IPS-18c (cell line): ENCODE measurements around the gene TRMT2A.

ENCODE experiments used
- H3K4me3 ChIP-seq: 2 replicates; pipeline ENCODE4 v1.7.0; 2013; ENCODE audit warnings: low read depth, mild to moderate bottlenecking, low read length, moderate library complexity; ENCODE audit not compliant: insufficient read depth
- H3K9me3 ChIP-seq: one replicate; pipeline ENCODE4 v1.6.1; 2013; ENCODE audit warnings: mild to moderate bottlenecking, low read length, moderate library complexity; ENCODE audit not compliant: control insufficient read depth, insufficient read depth

The TRMT2A gene

DNA sequence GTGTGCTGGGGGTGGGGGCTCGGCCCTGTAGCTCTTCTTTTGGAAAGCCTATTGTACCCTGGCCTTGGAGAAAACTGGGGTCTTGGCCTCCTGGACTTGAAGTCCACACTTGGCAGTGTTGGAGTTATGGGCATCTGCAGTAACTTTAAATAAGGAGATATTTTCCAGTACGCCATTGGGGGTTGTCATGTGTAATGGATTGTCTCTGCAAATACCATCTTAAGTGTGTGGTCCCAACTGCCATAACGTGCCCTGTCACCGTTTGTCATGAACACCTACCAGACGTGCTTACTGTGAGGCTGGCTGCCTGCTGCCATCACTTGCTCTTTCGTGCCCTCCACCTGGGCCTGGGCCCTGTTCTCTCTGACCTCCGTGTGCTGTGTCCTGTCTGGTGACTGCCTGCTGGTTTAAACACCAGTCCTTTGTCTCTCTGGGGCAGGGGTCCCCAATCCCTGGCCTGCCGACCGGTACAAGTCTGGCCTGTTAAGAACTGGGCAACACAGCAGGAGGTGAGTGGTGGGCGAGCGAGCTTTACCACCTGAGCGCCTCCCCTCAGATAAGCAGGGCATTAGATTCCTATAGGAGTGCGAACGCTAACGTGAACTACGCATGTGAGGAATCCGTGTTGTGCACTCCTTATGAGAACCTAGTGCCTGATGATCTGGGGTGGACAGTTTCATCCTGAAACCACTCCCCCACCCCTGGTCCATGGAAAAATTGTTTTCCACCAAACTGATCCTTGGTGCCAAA is 11.0 kb upstream of the TRMT2A start:
- no peak overlapping the region for H3K4me3 ChIP-seq

DNA sequence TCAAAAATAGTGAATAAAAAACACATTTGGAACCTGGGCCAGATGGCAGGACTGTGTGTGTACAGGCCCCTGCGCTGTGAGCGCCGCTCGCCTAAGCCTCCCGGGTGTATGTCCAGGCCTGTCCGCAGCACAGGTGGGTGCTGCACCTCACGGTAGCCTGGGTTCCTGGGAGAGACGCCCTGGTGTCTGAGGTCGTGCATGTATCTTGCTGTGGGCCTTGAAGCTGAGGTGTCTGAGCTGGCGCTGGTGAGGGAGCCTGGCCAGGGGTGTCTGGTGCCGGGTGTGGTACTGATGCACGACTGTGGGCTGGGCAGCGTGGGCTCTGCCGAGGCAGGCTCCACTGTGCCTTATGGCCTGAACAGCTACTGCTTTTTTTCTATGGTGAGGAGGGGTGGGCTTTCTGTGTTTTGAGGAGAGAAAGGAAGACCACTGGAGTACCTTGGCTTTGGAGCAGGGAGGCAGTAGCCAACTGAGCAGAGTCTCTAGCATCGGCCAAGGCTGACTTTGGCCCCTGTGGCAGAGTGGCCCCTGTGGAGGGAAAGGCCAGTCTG is 10.4 kb upstream of the TRMT2A start:
- Histone ChIP-seq H3K4me3 (no peak overlapping the region), H3K9me3 (no peaks in the 10 kb centered on the region)

More for the DNA sequence above, 11.0 kb upstream of the TRMT2A start:
- no peaks in the 10 kb centered on the region for H3K9me3 ChIP-seq

DNA sequence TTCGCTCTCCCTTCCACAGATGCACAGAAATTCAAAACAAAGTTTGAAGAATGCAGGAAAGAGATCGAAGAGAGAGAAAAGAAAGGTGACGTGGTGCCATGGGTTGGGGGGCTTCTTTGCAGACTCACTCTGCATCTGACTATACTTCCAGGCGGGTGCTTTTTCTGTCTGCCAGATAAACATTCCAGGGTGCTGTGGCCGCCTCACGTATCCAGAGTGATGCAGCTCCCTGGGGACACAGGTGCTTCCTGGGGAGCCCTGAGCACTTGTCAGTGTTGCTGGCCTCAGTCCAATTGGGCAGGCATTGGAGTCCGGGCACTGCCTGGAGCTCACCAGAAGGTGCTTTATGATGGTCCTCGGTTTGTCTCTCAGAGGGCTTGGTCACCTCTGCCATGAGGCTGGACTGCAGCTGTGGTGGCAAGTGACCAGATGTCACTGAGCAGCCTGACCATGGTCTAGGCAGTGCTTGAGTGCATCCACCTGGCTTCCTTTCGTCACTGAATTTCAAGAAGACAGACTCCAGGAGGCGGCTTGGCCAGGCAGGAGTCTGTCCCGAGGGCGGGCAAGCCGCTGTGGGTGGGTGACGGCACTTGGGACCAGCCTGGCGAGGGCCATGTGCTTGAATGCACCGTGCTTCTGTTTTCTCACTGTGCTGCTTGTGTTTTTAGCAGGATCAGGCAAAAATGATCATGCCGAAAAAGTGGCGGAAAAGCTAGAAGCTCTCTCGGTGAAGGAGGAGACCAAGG is 9.4 kb upstream of the TRMT2A start:
- Histone ChIP-seq H3K9me3 (no peaks in the 10 kb centered on the region), H3K4me3 (no peak overlapping the region)

DNA sequence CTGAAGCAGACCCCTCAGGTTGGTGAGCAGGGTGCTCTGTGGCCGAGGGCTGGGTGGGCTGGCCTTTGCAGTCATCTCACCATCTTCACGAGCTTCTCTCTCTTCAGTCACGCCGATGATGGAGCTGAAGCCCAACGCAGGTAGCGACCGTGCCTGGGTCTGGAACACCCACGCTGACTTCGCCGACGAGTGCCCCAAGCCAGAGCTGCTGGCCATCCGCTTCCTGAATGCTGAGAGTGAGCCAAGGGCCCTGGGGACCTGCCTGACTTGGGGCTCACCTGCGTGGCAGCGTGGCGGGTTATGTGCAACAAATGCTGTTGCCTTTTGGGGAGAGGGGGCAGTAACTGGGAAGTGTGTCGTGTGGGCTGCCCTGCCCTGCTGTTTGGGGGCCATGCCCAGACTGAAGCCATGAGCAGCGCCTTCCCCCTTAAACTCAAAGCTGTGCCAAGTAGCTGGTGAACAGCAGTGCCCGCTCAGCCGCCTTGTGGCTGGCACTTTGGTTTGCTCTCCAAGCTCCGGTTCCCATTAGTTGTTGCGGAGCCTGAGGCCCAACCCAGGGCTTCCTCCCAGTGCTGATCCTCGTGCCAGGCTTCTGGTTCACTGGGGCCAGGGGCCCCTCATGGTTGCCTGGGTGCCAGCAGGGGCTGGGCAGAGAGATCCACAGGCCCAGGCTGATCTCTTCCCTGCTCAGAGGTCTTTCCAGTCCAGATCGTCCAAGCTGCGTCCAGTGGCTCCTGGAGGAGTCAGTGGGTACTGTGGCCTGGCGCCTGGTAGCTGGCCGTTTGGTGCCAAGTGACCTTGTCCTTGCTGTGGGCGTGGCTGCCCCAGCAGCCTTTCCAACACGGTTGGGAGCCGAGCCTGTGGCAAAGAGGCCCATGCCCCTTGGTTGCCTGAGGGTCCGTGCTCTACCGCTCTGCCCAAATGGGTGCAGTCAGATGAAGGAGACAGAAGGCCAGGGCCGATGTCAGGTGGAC is 8.5 kb upstream of the TRMT2A start:
- H3K4me3 ChIP-seq = no peak overlapping the region

DNA sequence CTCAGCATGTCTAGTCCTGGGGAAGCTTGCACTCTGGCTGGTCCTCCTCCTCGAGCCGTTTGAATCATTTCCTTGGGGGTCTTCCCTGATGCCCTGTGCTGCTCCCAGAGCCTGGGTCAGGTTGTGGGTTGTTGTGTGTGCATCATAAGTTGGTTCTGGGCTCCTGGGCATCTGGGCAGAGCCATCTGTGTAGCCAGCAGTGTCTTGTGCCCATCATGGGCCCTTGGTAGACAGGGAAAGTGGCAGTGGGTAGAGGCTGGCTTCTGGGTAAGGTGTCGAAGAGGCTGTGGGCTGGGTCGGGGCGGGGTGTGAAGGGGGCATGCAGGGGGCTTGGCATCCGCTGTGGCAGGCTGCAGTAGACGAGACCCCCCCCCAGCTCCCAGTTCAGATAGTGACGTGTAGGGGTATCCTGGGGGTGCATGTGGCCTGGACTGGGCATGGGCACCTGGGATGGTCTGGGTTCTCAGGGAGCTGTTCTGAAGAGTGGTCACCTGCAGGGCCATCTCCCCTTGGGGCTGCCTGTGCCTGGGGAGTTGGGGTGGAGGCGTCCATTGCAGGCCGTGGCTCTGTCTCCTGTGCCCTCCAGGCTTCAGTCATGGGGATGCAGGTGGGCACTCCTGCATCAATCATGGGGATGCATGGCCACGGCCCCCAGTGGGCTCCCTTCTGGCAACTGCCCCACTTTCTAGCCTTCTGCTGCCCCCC is 7.2 kb upstream of the TRMT2A start:
- Histone ChIP-seq H3K4me3 (no peak overlapping the region), H3K9me3 (no peaks in the 10 kb centered on the region)

More for the DNA sequence above, 8.5 kb upstream of the TRMT2A start:
- no peaks in the 10 kb centered on the region for H3K9me3 ChIP-seq

DNA sequence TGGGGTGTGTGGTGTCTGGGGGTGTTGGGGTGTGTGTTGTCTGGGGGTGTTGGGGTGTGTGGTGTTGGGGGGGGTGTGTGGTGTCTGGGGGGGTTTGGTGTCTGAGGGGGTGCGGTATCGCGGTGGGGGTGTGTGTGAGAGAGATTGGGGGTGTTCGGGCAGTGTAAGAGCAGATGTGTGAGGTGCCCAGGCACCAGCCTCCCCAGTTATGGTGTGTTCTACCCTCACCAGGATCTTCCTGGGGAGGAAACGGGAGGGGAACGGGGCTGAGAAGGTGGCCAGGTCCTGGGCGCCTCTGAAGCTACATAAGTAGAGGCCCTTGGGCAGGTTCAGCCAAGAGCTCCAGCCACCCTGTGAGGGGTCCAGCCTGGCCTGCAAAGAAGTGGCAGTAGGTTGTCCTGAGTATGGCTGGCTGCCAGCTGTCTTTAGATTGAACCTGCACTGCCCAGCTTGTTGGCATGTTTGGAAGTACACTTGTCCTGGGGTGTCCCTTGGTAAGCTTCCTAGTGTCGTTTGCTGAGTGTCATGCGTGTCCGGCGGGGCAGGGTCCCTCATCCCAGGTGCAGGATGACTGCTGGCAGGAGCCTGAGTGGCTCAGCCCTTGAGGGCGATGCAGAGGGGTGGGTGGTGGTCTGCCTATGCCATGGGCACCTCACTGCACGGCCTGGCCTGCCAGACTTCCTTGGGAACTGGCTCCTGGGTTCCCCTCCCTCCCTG is 6.5 kb upstream of the TRMT2A start:
- Histone ChIP-seq H3K4me3 (no peak overlapping the region), H3K9me3 (no peaks in the 10 kb centered on the region)

DNA sequence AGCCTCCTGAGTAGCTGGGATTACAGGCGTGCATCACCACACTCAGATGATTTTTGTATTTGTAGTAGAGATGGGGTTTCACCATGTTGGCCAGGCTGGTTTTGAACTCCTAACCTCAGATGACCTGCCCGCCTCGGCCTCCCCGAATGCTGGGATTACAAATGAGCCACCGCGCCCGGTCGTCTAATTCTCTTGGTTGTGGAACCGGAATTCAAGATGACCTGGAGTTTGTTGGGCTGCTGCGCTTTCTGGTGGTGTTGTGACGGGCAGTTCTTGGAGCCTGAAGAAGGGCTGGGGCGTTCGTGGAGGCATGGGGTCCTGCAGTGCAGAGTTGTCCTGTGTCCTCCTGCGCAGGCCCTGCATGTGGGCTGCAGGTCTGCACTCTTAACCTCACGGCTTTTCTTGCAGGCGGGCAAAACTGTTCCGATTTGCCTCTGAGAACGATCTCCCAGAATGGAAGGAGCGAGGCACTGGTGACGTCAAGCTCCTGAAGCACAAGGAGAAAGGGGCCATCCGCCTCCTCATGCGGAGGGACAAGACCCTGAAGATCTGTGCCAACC is 4.9 kb upstream of the TRMT2A start:
- H3K9me3 ChIP-seq = no peaks in the 10 kb centered on the region
- no peak overlapping the region for H3K4me3 ChIP-seq

DNA sequence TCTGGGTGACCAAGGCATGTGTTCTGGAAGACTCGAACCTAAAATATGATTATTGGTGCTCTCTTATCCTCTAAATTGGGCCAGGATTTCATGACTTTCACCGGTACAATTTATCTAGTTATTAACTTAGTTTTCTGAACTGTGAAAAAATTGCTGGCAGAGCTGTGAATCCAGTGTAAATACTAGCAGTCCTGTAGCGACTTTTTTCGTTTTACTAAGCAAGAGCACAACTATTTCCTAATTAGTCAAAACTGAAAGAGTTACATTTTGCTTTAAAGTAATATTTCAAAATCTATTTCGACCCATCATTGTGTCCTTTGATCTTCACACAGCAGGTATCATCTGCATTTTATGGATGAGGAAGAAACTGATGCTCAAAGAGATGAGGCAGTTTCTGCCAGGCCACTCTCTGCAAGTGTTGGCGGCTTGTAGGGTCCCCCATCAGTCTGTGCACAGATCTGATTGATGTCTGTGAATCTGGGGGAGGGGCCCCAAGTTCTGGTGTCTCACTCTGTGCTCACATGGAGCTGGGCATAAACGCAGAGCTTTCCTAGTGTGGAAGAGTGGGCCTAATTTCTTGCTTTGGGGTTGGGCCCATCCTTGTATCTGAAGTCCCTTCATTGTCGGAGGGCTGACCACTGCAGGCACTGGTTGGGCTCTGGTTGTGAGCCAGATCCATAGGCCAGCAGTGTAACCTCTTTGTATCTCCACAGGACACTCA is 1.4 kb upstream of the TRMT2A start:
- Histone ChIP-seq H3K9me3 (no peaks in the 10 kb centered on the region), H3K4me3 (peak overlapping the region; percentile 94)

DNA sequence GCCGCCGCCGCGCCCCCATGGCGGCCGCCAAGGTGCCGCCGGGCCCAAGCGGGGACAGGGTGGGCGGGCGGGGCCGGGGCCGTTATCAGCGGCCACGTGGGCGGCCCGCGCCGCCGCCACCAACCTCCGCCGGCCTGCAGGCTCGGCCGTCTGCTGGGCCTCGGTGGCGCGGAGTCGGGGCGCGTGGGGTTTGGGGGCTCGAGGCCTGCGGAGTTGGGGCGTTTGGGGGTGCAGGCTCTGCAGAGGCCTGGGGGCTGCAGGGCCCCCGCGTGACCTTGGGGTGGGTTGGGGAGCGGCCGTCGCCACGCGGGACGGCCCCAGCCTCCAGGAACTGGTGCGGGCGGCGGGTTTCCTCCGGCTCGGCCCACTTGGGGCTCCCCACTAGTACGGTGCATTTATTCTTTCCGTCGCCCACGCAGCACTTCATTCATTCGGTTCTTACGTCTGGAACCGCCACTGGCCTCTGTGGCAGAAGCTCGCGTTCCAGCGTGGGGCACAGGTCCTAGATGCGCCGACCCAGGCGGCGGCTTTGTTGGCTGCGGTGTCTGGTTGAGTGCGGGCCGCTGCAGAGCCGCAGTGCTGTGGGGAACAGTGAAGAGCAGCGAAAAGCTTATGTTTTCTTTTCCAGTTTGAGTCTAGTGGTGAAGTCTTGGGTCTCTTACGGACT is 740 bp upstream of the TRMT2A start:
- H3K4me3 ChIP-seq = peak overlapping the region; percentile 94
- no peaks in the 10 kb centered on the region for H3K9me3 ChIP-seq

DNA sequence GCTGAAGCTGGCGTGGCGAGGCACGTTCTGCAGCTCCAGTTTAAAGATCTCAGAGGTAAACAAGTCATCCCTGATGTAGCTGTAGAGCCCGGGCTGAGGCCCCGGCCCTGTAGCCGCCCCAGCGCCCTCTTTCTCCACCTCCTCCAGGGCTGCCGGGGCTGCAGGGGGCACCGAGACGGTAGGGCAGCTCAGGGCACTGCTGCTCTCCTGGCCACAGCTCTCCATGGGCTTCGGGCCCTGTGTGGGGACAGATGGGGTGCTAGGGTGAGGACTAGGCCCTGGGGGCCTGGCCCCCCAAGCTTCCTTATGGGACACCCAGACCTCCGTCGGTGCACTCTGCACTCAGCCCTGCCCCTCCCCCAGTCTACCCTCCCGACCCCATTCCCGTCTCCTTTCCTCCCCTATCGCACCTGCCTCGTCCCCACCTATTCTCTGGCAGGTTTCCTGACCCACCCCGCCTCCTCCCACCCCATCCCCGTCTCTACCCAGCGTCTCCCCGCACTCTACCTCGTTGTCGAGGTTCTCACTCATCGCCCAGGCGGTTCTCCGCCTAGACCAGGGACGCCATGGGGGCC is 563 bp downstream of the TRMT2A start:
- H3K4me3 ChIP-seq = peak overlapping the region; percentile 82
- no peaks in the 10 kb centered on the region for H3K9me3 ChIP-seq

DNA sequence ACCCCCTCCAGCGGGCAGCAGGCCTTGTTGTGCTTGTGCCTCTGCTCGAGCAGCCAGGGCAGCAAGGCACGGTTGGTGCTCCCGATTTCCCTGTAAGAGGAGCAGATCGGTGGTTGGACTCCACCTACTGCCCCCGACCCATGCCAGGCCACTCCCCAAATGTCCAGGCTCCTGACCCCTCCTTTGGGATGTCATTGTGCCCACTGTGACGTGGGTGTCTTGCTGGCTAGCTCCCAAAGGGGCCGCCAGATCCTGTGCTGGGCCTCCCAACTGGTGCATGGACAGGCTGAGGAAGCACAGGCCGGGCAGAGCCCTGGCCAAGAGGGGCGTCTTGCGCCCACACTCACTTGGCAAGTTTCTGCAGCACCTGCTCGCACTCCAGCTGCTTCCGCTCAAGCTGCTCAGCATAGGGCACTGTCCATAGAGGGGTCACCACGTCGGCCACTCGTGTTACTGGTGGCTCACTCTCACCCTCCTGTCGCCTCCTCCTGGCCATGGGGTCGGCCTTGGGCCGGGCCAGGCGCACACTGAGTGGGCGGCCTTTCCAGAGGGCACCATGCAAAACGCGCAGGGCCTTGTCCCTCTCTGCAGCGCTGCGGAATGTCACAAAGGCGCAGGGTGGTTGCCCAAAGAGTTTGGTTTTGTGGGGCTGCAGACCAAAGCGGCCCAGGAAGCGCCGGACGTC is 1.2 kb downstream of the TRMT2A start, which contains the start of gene RANBP1:
Gene RANBP1, plus strand, starts transcription at position 414 of the 685 bp plus-strand sequence. Its CDS starts 81 bp downstream, at position 495.
- Histone ChIP-seq H3K4me3 (peak within 1 kb of the TSS; percentile 82), H3K9me3 (no peaks in the 10 kb centered on the region)

DNA sequence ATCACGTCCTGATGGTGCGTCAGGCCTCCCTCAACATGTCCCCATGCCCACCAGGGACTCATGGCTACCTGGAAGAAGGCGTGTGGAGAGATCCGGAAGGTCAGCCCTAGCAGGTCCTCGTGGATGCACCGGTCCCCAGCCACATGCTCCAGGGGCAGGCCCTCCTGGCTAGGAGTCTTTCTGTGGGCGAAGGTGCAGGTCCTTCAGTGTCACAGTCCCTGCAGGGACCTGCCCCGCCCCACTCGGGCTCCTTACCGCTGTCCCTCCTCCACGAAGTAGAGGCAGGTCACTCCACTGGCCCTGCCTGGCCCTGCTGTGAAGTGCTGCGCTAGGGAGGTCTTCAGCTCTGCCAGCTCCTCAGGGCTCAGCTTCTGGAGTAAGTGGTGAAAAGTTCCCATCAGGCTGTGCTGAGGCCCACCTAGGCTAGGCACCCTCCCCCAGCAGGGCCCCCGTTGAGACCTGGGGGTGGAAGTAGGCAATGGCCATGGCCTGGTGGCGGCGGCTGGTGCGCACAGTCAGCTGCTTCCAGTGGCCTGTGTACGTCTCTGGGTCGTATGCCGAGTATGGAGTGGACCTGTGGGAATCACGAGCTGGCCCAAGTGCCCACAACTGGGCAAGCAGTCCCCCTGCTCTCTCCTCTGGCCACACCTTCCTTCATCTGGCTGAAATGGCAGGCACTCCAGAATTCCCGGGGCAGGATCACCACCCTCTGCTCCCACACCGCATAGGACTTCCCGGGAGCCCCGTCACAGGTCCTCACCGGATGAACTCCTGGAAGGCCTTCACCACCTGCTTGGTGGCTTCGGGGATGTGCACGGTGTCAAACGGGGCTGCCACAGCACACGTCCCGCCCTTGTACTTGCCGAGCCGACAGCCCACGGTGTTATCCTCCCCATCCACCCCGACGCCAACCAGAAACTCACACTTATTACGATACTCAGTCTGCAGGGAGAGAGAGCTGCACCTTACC is 2.2 kb downstream of the TRMT2A start:
- Histone ChIP-seq H3K4me3 (no peak overlapping the region), H3K9me3 (peaks cover 3% of the 10 kb centered on the region)
